Cardiac muscle cell (in vitro differentiated cells and primary cell): ENCODE results near the gene CACNG4. TPM values are rescaled to one million over a fixed set of nuclear protein-coding genes. Genes with fewer than 3 reads are reported as not detected.

Source experiments
- polyA plus RNA-seq: library from polyadenylated mRNA; unstranded; fragments of >200 nt; fragmentation: Nextera tagmentation; extraction: Ambion mirVana; gene quantifications from 2 replicates; pipeline ENCODE4 v1.2.1, GENCODE V29; 2016
- total RNA-seq: library from RNA; depleted of rRNA; stranded (reverse); fragments of >200 nt; gene quantifications from 2 replicates; pipeline ENCODE4 v1.2.3, GENCODE V29; 2016

CACNG4 gene
- total and polyA plus RNA-seq, 2 experiments from 2014 or later, result 1.2 TPM

Other genes starting within 250 kb of the CACNG4 start
- gene CACNG5, start 129.6 kb upstream of the CACNG4 start, total RNA-seq, result not detected in 2 replicates
- not detected in 2 replicates for gene CACNG5, start 129.6 kb upstream of the CACNG4 start, polyA plus RNA-seq
- not detected in 2 replicates for gene CACNG1, start 79.8 kb downstream of the CACNG4 start, total RNA-seq
- not detected in 2 replicates for gene CACNG1, start 79.8 kb downstream of the CACNG4 start, polyA plus RNA-seq